Mucosa of descending colon (tissue), 3 donors: Measurements from ENCODE around the gene TLK2. TPM values are rescaled to one million over a fixed set of nuclear protein-coding genes. Genes with fewer than 3 reads are reported as not detected.

ENCODE experiments used
- ATAC-seq: fragments of 200-7000 bp; cut with Tn5 transposase; one replicate; pipeline ENCODE4 v1.9.1; 2020; ENCODE audit warnings: mild to moderate bottlenecking, moderate library complexity
- DNase-seq, 3 donors: peaks; one replicate each; pipeline ENCODE4 v3.0.0-alpha.2; 2020
- H3K36me3 ChIP-seq: fragments of 200-600 bp; one replicate; pipeline ENCODE4 v1.8.0; 2021; ENCODE audit warnings: low read depth, mild to moderate bottlenecking
- H3K4me1 ChIP-seq: fragments of 200-600 bp; one replicate; pipeline ENCODE4 v1.8.0; 2021; ENCODE audit warnings: low read depth, mild to moderate bottlenecking
- H3K4me3 ChIP-seq: fragments of 200-600 bp; one replicate; pipeline ENCODE4 v1.8.0; 2021; ENCODE audit warnings: mild to moderate bottlenecking
- H3K9me3 ChIP-seq: fragments of 200-600 bp; one replicate; pipeline ENCODE4 v1.8.0; 2021; ENCODE audit warnings: mild to moderate bottlenecking
- intact Hi-C, 2 donors: fragments of 100-400 bp; cut with DNase I in 1 of 2; cut with micrococcal nuclease in 1 of 2; formaldehyde crosslinking; loops; one replicate each; pipeline versions ENCODE4 v1.11.0 to v1.11.1; 2022; cut with DNase I, micrococcal nuclease
- total RNA-seq, 3 donors: library from RNA; stranded (reverse); fragmentation: NEBNext Ultra II Directional in 2 of 3; extraction: Animal tissue kit (Norgen Biotek cat#: 25700) in 2 of 3; gene quantifications; one replicate each; pipeline versions ENCODE4 v1.2.1 to v1.2.4, GENCODE V29; 2021 to 2023
- TF ChIP-seq, protein P1 (sequence below): fragments of 200-600 bp; IDR thresholded peaks from one replicate; pipeline ENCODE4 v1.8.0; 2022; ENCODE audit warnings: antibody characterized with exemption, mild to moderate bottlenecking
- donor health status: DM: no; HTN: no; CAD: no; lungs with moderate emphysema.
- donor health status: DM: no; HTN: no; CAD: no.
- donor health status: DM: no; HTN: yes; CAD: no.

Gene TLK2
- total RNA-seq, 3 donors from 2014 or later = 39.6 to 55.0 (median 47.0) TPM

DNA sequence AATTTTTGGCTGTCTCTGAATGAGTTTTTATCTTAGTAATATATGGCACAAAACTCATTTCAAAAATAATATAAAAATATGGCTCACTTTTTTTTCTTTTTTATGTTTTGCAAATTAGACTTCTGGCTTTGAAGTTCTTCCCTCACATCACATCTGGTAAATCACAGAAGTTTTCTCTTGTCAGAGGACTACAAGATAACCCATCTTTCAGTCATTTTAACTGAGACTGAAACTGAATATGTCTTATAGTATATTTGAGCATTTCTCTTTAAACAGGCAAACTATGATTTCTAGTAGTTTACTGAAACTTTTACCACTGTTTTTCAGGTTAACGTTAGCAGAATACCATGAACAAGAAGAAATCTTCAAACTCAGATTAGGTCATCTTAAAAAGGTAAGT, 97.8 kb downstream of the TLK2 start:
- Histone ChIP-seq H3K4me3 (no peak overlapping the region), H3K4me1 (peaks cover 3% of the 10 kb centered on the region), H3K36me3 (peaks cover 4% of the 10 kb centered on the region), H3K9me3 (no peaks in the 10 kb centered on the region)
- intact Hi-C loops = no loop called here
- ATAC-seq = no peak
- DNase-seq = no peak
- TF ChIP-seq, protein P1, sequence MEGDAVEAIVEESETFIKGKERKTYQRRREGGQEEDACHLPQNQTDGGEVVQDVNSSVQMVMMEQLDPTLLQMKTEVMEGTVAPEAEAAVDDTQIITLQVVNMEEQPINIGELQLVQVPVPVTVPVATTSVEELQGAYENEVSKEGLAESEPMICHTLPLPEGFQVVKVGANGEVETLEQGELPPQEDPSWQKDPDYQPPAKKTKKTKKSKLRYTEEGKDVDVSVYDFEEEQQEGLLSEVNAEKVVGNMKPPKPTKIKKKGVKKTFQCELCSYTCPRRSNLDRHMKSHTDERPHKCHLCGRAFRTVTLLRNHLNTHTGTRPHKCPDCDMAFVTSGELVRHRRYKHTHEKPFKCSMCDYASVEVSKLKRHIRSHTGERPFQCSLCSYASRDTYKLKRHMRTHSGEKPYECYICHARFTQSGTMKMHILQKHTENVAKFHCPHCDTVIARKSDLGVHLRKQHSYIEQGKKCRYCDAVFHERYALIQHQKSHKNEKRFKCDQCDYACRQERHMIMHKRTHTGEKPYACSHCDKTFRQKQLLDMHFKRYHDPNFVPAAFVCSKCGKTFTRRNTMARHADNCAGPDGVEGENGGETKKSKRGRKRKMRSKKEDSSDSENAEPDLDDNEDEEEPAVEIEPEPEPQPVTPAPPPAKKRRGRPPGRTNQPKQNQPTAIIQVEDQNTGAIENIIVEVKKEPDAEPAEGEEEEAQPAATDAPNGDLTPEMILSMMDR = no peak

DNA sequence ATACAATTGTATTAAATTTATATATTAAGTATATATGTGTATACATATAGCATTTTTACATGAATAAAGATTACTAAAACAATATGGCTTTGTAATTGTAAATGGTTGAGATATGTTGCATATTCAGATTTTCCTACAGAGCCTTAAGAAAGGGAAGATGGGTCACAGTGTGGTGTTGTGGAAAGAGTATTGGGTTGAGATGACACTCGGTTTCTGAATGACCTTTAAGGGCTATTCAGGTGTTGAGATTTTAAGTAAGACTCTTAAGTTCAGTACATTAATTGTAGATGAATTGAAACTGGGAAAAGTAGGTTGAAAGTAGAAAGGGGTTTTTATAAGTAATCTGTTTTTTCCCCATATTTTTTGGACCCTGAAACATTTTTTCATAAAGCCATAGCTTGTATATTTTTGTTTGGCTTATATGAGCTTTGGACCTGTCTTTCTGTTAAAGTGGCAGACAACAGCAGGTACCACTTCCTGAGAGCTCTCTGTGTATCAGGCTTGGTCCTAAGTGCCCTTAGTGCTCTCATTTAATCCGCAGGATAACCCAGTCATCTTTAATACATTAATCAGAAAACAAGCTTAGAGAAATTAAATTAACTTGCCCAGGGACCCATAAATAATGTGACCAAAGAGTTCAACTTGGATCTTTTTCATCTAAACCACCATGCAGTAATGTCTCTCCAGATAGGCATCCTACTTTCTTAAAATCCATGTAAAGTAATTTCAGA, 100.3 kb downstream of the TLK2 start:
- TF ChIP-seq, protein P1 = no peak

DNA sequence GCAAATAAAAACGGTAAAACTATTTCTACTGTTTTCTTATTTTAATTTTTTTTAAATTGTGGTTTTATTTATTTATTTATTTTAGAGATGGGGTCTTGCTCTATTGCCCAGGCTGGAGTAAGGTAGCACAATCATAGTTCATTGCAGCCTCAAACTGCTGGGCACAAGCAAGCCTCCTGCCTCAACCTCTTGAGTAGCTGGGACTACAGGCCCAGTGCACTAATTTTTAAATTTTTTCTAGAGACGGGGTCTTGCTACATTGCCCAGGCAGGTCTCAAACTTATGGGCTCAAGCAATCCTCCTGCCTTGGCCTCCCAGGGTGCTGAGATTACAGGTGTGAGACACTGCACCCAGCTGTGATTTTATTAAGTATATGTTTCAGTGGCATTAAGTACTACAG, 102.3 kb downstream of the TLK2 start:
- TF ChIP-seq, protein P1 = no peak
- H3K36me3 ChIP-seq = peaks cover 6% of the 10 kb centered on the region
- no peak overlapping the region for H3K4me3 ChIP-seq

More for the DNA sequence above, 100.3 kb downstream of the TLK2 start:
- no peak for ATAC-seq
- intact Hi-C loops = no loop called here
- Histone ChIP-seq H3K36me3 (peaks cover 6% of the 10 kb centered on the region), H3K4me1 (no peaks in the 10 kb centered on the region), H3K4me3 (no peak overlapping the region), H3K9me3 (no peaks in the 10 kb centered on the region)
- no peak for DNase-seq

DNA sequence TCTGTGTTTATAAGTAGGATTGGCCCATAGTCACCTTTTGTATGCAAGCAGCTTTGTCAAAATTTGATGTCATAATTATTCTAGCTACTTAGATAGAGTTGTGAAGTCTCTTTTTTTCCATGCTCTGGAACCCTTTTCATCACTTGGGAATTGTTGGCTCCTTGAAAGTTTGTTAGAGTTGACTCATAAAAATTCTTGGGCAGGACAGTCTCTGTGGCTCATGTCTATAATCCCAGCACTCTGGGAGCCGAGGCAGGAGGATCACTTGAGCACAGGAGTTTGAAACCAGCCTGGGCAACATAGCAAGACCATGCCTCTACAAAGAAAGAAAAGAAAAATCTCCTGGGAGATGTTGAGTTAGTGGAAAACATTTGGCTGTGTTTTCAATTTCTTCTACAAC, 103.1 kb downstream of the TLK2 start:
- TF ChIP-seq, protein P1 = no peak
- Histone ChIP-seq H3K36me3 (peaks cover 6% of the 10 kb centered on the region), H3K9me3 (no peaks in the 10 kb centered on the region), H3K4me3 (no peak overlapping the region), H3K4me1 (no peaks in the 10 kb centered on the region)
- intact Hi-C loops = no loop called here
- DNase-seq (no peak), ATAC-seq (no peak)

More for the DNA sequence above, 102.3 kb downstream of the TLK2 start:
- no peak for DNase-seq
- intact Hi-C loops = no loop called here
- Histone ChIP-seq H3K4me1 (no peaks in the 10 kb centered on the region), H3K9me3 (no peaks in the 10 kb centered on the region)
- ATAC-seq = no peak

DNA sequence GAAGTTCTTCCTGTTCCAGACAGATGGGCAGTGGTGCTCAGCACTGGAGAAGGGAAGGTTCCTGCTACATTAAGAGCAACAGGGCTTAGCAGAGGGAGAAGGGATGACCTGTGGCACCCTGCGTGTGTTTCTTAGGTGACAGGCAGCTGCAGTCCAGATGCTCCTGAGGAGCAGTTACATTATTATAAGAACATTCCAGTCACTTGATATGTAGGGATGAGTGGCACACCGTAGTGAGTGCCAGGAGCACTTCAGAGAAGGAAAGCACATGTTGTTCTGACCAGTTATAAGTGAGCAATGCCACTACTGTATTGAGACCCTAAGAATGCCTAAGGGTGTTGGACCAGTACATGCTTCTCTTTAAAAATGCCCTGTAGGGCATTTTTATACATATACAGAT, 108.9 kb downstream of the TLK2 start:
- ATAC-seq (no peak), DNase-seq (no peak)
- Histone ChIP-seq H3K4me3 (no peak overlapping the region), H3K36me3 (peaks cover 5% of the 10 kb centered on the region), H3K9me3 (no peaks in the 10 kb centered on the region), H3K4me1 (no peaks in the 10 kb centered on the region)
- intact Hi-C loops = no loop called here
- TF ChIP-seq, protein P1 = no peak

DNA sequence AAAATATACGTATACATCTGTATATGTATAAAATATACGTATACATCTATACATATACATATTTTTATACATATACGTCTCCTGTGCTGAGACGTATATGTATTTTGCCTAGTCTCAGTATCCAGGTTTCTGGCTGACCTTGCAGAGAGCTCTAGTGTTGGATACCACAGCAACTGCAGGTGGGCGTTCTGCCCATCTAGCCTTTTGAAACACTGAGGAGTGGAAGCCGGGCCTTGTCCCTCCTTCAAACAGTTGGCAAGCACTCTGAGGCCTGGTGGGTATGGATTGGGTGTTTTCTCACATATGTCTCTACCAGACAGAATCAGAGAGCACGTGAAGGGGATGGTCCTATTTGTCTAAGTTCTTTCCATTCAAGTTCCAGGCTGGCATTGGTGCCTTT, 109.5 kb downstream of the TLK2 start:
- ATAC-seq (no peak), DNase-seq (no peak)
- H3K4me1 ChIP-seq = no peaks in the 10 kb centered on the region
- intact Hi-C loops = no loop called here
- no peak overlapping the region for H3K4me3 ChIP-seq
- H3K36me3 ChIP-seq = no peaks in the 10 kb centered on the region
- TF ChIP-seq, protein P1 = no peak
- H3K9me3 ChIP-seq = no peaks in the 10 kb centered on the region
